Measurements from ENCODE around the gene ZNF503. TPM values are rescaled to one million over a fixed set of nuclear protein-coding genes. Genes with fewer than 3 reads are reported as not detected.

Gene ZNF503
- polyA plus RNA-seq, 3 donors from 2014 or later, result 0.05 to 0.09 (median 0.07) TPM

- no peak for DNase-seq
- Mint-ChIP-seq H3K4me1 (no peaks in the 10 kb centered on the region), H3K9me3 (peaks cover 6 to 24% (median 9%) of the 10 kb centered on the region in 6 donors), H3K36me3 (peaks cover 0 to 6% (median 4%) of the 10 kb centered on the region in 3 donors), H3K27me3 (ENCODE audit: low read depth in 3 of 3) (peaks cover 0 to 5% (median 3%) of the 10 kb centered on the region in 3 donors), H3K27ac (no peak overlapping the region), H3K4me3 (no peak overlapping the region)
Measured at GRCh38 chr10:75439811-75440210, 38.2 kb upstream of the ZNF503 start.

GRCh38 chr10:75438275-75438674 lies 36.7 kb upstream of the ZNF503 start:
- H3K4me1 Mint-ChIP-seq, result no peaks in the 10 kb centered on the region
- H3K27me3 Mint-ChIP-seq (ENCODE audit: low read depth in 3 of 3), result peaks cover 1 to 7% (median 2%) of the 10 kb centered on the region in 3 donors

GRCh38 chr10:75437693-75438092 lies 36.1 kb upstream of the ZNF503 start:
- Mint-ChIP-seq H3K4me1 (peaks cover 0 to under 1% of the 10 kb centered on the region in 2 donors), H3K27me3 (ENCODE audit: low read depth in 3 of 3) (peaks cover 1 to 7% (median 2%) of the 10 kb centered on the region in 3 donors), H3K36me3 (peaks cover 0 to 6% (median 4%) of the 10 kb centered on the region in 3 donors), H3K27ac (no peak overlapping the region), H3K9me3 (peaks cover 0 to 5% (median 0%) of the 10 kb centered on the region in 6 donors), H3K4me3 (no peak overlapping the region)
- DNase-seq, result no peak

More at GRCh38 chr10:75438275-75438674, 36.7 kb upstream of the ZNF503 start:
- DNase-seq, result no peak
- Mint-ChIP-seq H3K36me3 (peaks cover 0 to 6% (median 4%) of the 10 kb centered on the region in 3 donors), H3K27ac (no peak overlapping the region), H3K4me3 (no peak overlapping the region), H3K9me3 (peaks cover 0 to 10% (median 1%) of the 10 kb centered on the region in 6 donors)

- Mint-ChIP-seq H3K27ac (no peak overlapping the region), H3K27me3 (ENCODE audit: low read depth in 3 of 3) (peaks cover 2 to 9% (median 4%) of the 10 kb centered on the region in 3 donors), H3K4me3 (no peak overlapping the region), H3K4me1 (peaks cover 6 to 8% of the 10 kb centered on the region in 2 donors), H3K9me3 (peaks cover 0 to 5% (median 0%) of the 10 kb centered on the region in 6 donors), H3K36me3 (peaks cover 0 to 4% (median 0%) of the 10 kb centered on the region in 3 donors)
- DNase-seq, result no peak
Measured at GRCh38 chr10:75436896-75437295, 35.3 kb upstream of the ZNF503 start.

- no peak for DNase-seq
- H3K9me3 Mint-ChIP-seq, result peaks cover 0 to 5% (median 0%) of the 10 kb centered on the region in 6 donors
- no peak overlapping the region for H3K27ac Mint-ChIP-seq
- peaks cover 0 to 4% (median 0%) of the 10 kb centered on the region in 3 donors for H3K36me3 Mint-ChIP-seq
- no peak overlapping the region for H3K4me3 Mint-ChIP-seq
- peaks cover 11% of the 10 kb centered on the region in 2 donors for H3K4me1 Mint-ChIP-seq
- H3K27me3 Mint-ChIP-seq (ENCODE audit: low read depth in 3 of 3), result peaks cover 6 to 9% (median 6%) of the 10 kb centered on the region in 3 donors
Measured at GRCh38 chr10:75435291-75435690, 33.7 kb upstream of the ZNF503 start.

- no peaks in the 10 kb centered on the region for H3K36me3 Mint-ChIP-seq
Measured at GRCh38 chr10:75434291-75434690, 32.7 kb upstream of the ZNF503 start.

GRCh38 chr10:75433216-75433615 lies 31.7 kb upstream of the ZNF503 start:
- Mint-ChIP-seq H3K9me3 (no peaks in the 10 kb centered on the region), H3K27ac (peak overlapping the region in 1 of 6 donors; percentile 51), H3K36me3 (no peaks in the 10 kb centered on the region), H3K4me3 (peak overlapping the region in 1 of 5 donors; percentile 41), H3K4me1 (peaks cover 11% of the 10 kb centered on the region in 2 donors), H3K27me3 (ENCODE audit: low read depth in 3 of 3) (peaks cover 6 to 14% (median 7%) of the 10 kb centered on the region in 3 donors)
- no peak for DNase-seq

More at GRCh38 chr10:75434291-75434690, 32.7 kb upstream of the ZNF503 start:
- peaks cover 11% of the 10 kb centered on the region in 2 donors for H3K4me1 Mint-ChIP-seq
- no peak overlapping the region for H3K4me3 Mint-ChIP-seq
- DNase-seq, result no peak
- H3K9me3 Mint-ChIP-seq, result peaks cover 0 to 2% (median 0%) of the 10 kb centered on the region in 6 donors
- H3K27me3 Mint-ChIP-seq (ENCODE audit: low read depth in 3 of 3), result peaks cover 6 to 14% (median 7%) of the 10 kb centered on the region in 3 donors
- H3K27ac Mint-ChIP-seq, result no peak overlapping the region

GRCh38 chr10:75432763-75433162 lies 31.2 kb upstream of the ZNF503 start:
- Mint-ChIP-seq H3K36me3 (no peaks in the 10 kb centered on the region), H3K27me3 (ENCODE audit: low read depth in 3 of 3) (peaks cover 6 to 14% (median 7%) of the 10 kb centered on the region in 3 donors), H3K4me3 (peak overlapping the region in 4 of 5 donors; percentile 63 to 84 (median 72)), H3K4me1 (peaks cover 11% of the 10 kb centered on the region in 2 donors), H3K9me3 (no peaks in the 10 kb centered on the region), H3K27ac (no peak overlapping the region)
- no peak for DNase-seq

- Mint-ChIP-seq H3K9me3 (no peaks in the 10 kb centered on the region), H3K4me3 (peak overlapping the region; percentile 82 to 92 (median 87)), H3K27ac (no peak overlapping the region), H3K27me3 (ENCODE audit: low read depth in 3 of 3) (peaks cover 6 to 14% (median 7%) of the 10 kb centered on the region in 3 donors), H3K4me1 (peaks cover 11% of the 10 kb centered on the region in 2 donors), H3K36me3 (no peaks in the 10 kb centered on the region)
- DNase-seq, result no peak
Measured at GRCh38 chr10:75432176-75432575, 30.6 kb upstream of the ZNF503 start.

- H3K9me3 Mint-ChIP-seq, result no peaks in the 10 kb centered on the region
- peak in 2 of 3 donors; percentile 5 to 14 for DNase-seq
- H3K4me3 Mint-ChIP-seq, result peak within 1 kb of the TSS; percentile 82 to 92 (median 87)
- peaks cover 6 to 14% (median 7%) of the 10 kb centered on the region in 3 donors for H3K27me3 Mint-ChIP-seq (ENCODE audit: low read depth in 3 of 3)
- H3K4me1 Mint-ChIP-seq, result peaks cover 11% of the 10 kb centered on the region in 2 donors
- H3K27ac Mint-ChIP-seq, result peak within 1 kb of the TSS in 2 of 6 donors; percentile 32 to 57
- H3K36me3 Mint-ChIP-seq, result no peaks in the 10 kb centered on the region
Measured at GRCh38 chr10:75431180-75432111, 29.9 kb upstream of the ZNF503 start, which contains the start of gene LRMDA. TSS of gene LRMDA (plus strand) at chr10:75431624.

- Mint-ChIP-seq H3K4me3 (peak overlapping the region; percentile 56 to 67 (median 63)), H3K27ac (peak overlapping the region in 1 of 6 donors; percentile 32), H3K36me3 (no peaks in the 10 kb centered on the region)
Measured at GRCh38 chr10:75430000-75430763, 28.6 kb upstream of the ZNF503 start.

GRCh38 chr10:75429159-75429827 lies 27.7 kb upstream of the ZNF503 start:
- H3K4me1 Mint-ChIP-seq, result peaks cover 11% of the 10 kb centered on the region in 2 donors
- no peaks in the 10 kb centered on the region for H3K9me3 Mint-ChIP-seq
- H3K36me3 Mint-ChIP-seq, result no peaks in the 10 kb centered on the region
- peak overlapping the region in 2 of 5 donors; percentile 7 to 49 for H3K4me3 Mint-ChIP-seq
- peaks cover 4 to 11% (median 7%) of the 10 kb centered on the region in 3 donors for H3K27me3 Mint-ChIP-seq (ENCODE audit: low read depth in 3 of 3)
- no peak overlapping the region for H3K27ac Mint-ChIP-seq
- DNase-seq, result no peak

More at GRCh38 chr10:75430000-75430763, 28.6 kb upstream of the ZNF503 start:
- no peaks in the 10 kb centered on the region for H3K9me3 Mint-ChIP-seq
- peaks cover 4 to 14% (median 7%) of the 10 kb centered on the region in 3 donors for H3K27me3 Mint-ChIP-seq (ENCODE audit: low read depth in 3 of 3)
- peaks cover 11% of the 10 kb centered on the region in 2 donors for H3K4me1 Mint-ChIP-seq
- no peak for DNase-seq

Data from immature natural killer cell (primary cell).